M059J (cell line): ENCODE results near the gene RIC1. TPM values are rescaled to one million over a fixed set of nuclear protein-coding genes. Genes with fewer than 3 reads are reported as not detected.
"Not testable (repeated sequence)": the region's sequence is repeated elsewhere in the genome, so short reads cannot be mapped to it uniquely, and the experiment has no call there.

ENCODE experiments used
- DNase-seq: peaks from one replicate; pipeline ENCODE4 v3.0.0-alpha.2; 2012; ENCODE audit warnings: low read depth
- total RNA-seq: library from RNA; depleted of rRNA; stranded (reverse); fragments of >200 nt; shearing (Covaris generic); gene quantifications from 2 replicates; pipeline ENCODE4 v1.2.3, GENCODE V29; 2014

The RIC1 gene
- total RNA-seq, 1 experiment from 2014 or later: 27.0 TPM

GRCh38 chr9:5671711-5672353 is 42.9 kb downstream of the RIC1 start:
- DNase-seq: peak; percentile 59

DNA sequence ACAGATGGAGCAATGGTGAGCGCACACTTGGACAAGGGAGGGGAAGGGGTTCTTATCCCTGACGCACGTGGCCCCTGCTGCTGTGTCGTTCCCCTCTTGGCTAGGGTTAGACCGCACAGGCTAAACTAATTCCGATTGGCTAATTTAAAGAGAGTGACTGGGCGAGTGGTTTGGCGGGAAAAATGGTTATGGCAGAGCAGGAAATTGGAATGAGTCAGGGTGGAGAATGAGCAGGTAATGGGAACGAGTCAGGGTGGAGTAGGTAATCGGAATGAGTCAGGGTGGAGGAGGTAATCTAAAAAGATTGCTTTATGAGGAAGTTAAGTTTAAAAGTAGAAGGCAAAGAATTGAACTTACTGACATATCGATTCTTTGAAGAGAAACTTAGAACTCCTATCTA is 46.1 kb downstream of the RIC1 start:
- DNase-seq: peak; percentile 30

GRCh38 chr9:5683591-5683990 is 54.7 kb downstream of the RIC1 start:
- not testable (repeated sequence) for DNase-seq

DNA sequence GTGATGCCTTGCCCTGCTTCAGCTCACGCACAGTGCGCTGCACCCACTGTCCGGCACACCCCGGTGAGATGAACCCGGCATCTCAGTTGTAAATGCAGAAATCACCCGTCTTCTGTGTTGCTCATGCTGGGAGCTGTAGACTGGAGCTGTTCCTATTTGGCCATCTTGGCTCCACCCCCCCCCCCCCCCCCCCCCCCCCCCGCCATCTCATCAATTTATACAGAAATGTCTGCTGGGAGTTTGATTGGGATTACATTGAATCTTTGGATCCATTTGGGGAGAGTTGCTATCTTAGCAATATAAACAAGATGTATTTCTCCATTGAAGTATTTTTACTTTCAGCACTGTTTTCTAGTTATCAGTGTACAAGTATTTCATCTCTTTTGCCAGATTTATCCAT is 55.2 kb downstream of the RIC1 start:
- no peak for DNase-seq

- DNase-seq: peak; percentile 57
Measured at GRCh38 chr9:5688109-5688508, 59.2 kb downstream of the RIC1 start.

DNA sequence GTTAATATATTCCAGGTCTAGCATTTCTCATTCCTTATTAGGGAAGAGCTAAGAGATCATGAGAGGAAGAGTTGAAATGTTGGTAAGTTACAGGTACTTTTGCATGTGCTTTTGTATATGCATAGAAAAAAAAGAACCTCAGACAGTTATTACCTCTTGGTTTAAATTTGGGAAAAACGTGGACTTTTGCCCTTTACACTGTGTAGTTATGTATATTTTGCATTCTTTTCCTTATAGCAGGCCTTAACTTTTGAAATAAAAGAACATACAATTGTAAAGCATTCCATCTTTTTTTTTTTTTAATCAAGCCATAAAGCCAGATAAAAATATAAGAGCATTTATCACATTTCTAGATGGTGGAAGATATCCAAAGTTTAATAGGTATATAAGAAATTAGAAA is 61.4 kb downstream of the RIC1 start:
- DNase-seq: no peak

DNA sequence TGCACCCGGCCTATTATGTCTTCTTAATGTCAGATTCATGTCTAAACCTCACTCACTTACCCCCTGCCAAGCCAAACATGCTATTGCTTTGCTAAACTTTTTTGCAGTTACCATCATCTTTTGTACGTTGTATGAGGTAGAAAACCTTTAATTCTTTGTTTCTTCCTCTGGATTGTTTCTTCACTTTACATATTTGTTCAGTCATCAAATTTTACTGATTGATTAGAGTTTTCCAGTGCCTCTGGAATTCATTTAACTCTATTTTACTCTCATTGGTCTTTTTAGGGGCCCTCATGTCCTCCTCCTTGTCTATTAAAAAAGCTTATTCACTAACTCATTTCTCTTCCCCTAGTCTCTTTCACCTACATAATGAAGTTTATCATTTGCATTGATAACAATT is 67.0 kb downstream of the RIC1 start:
- no peak for DNase-seq

- no peak for DNase-seq
Measured at GRCh38 chr9:5696884-5697283, 68.0 kb downstream of the RIC1 start.

GRCh38 chr9:5698004-5698403 is 69.1 kb downstream of the RIC1 start:
- no peak for DNase-seq

DNA sequence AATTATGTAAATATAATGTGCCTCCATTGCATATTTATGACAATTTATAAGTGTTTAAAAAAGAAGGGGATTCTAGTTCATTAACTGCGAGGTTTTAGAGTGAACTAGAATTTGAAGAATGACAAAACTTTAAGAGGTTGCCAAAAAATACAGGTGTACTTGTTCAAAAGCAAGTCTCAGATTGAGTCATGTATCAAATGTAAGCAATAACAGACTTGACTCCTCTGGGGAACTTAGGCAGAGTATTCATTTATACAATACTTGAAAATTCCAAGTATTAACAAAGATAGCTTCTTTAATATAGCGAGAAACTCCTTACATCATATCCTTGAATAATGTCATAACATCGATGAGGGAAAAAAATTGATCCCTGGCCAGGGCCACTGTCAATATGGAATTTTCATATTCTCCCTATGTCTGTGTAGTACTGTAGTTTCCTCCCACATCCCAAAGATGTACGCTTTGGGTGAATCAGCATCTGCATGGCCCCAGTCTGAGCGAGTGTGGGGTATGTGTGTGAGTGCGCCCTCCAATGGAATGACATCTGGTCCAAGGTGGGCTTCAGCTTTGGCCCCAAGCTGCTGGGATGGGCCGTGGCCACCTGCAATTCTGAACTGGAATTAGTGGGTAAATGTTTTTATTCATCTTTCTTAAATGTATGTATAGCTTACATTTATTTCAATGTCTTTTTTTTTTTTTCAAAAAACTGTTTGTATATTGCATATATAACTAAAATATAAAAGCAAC is 70.1 kb downstream of the RIC1 start:
- no peak for DNase-seq

- DNase-seq: peak; percentile 24
Measured at GRCh38 chr9:5708414-5708813, 79.5 kb downstream of the RIC1 start.

DNA sequence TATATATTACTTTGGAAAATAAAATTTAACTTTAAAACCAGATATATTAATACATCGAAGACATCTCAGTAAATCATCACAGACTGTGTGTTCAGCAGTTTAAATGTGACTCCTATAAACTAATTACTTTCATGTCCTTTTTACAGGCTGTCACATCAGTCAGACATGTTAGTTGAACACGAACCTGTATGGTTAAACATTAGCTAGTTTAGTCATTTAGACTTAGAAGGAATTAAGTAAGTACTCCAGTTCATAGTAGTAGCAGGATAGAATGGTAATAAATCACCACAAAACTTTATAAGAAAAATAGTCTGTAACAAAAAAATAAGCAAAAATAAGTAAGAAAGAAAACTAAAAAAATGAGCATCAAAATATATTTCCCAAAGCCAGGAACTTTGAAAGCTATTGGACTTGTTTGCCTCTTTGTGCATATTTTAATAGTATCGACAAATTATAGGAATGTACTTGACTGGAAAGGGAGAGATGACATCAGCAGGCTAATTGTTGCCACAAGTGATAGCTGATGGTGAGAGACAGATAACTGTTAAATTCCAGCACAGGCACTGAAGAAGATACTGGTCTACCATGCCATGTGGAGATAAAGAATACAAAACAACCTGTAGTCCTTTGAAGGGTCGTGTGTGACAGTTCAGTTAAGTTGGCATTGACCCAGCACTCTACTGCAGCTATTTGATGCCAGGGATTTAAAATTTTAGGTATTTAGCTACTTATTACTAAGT is 83.9 kb downstream of the RIC1 start:
- no peak for DNase-seq

DNA sequence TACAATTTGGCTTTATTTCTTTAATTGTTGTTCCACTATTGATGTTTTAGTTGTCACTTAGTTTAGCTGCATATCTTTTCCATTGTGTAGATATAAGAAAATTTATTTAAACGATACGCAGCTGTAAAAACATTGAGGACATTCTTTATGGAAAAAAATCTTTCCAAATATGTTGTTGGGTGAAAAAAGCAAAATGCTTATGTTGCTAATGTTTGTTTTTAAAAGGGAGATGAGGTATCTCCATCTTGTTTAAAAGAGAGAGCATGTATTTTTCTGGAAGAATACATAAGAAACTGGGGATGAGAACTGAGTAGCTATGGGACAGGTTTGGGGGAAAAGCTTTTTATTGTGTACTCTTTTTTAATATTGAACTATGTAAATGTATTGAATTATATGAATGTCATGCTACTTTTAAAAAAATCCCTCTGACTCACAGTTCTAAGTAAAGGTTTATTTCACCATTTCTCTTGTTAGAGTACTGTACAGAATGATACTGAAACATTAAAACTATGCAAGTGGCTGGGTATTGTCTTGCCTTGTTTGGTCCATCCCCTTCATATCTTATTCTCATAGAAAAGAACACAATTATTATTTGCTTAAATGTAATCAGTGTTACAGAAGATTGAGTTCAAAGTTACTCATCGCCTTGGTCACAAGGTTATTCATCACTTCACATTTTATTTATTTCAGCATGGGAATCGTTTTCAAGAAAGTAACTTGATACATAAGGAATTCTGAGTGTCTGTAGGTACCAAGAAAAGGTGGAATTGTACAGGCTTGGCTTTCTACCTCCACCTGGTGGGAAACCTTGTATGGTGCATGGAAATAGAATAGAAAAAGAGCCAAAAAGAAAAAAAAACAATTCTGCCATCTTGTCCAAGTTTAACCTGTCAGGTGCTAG is 85.8 kb downstream of the RIC1 start:
- peak; percentile 54 for DNase-seq

- no peak for DNase-seq
Measured at GRCh38 chr9:5715548-5716127, 86.7 kb downstream of the RIC1 start.

DNA sequence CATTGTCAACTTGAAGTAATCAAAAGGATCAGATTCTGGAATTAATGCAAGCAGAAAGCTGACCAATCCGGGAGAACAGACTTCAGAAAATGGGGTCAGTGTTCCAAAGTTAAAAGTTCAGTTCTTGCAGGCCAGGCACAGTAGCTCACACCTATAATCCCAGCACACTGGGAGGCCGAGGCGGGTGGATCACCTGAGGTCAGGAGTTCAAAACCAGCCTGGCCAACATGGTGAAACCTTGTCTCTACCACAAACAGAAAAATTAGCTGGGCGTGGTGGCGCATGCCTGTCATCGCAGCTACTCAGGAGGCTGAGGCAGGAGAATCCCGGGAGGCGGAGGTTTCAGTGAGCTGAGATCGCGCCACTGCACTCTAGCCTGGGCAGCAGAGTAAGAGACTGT is 88.5 kb downstream of the RIC1 start:
- DNase-seq: not testable (repeated sequence)

- peak; percentile 12 for DNase-seq
Measured at GRCh38 chr9:5718296-5719032, 89.6 kb downstream of the RIC1 start.

DNA sequence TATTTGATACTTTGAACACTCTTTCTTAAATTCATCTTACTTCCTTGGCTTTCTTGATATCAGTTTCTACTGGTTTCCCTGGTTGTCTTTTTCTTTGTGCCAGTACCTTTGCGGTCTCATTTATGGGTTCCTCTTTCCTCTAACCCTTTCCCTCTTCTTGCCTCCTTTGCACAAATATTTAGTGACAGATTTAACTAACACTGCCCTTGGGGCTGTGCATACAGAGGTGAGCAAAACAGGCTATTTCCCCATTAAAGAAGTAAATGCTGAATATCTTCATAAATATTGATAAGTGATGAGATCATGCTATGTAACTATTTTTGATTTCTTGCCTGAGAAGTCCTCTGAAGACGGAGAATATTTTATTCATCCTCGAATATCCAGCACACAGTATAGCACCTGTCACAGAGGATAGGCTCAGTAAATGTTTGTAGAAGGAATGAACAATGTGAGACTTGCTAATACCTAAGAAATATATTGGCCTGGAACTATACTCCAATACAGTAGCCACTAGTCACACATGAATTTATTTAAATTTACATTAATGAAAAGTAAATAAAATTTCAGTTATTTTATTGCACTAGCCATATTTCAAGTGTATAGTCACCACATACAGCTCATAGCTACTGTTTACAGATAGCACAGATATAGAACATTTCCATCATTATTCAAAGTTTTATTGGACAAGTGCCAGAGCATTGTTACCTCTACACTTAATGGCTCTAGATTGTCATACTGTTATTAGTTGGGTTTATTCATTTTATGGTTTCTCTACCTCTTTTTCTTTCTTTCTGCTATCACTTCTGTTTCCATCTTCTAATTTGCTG is 90.4 kb downstream of the RIC1 start:
- peak; percentile 23 for DNase-seq

GRCh38 chr9:5720151-5720550 is 91.2 kb downstream of the RIC1 start:
- DNase-seq: no peak

DNA sequence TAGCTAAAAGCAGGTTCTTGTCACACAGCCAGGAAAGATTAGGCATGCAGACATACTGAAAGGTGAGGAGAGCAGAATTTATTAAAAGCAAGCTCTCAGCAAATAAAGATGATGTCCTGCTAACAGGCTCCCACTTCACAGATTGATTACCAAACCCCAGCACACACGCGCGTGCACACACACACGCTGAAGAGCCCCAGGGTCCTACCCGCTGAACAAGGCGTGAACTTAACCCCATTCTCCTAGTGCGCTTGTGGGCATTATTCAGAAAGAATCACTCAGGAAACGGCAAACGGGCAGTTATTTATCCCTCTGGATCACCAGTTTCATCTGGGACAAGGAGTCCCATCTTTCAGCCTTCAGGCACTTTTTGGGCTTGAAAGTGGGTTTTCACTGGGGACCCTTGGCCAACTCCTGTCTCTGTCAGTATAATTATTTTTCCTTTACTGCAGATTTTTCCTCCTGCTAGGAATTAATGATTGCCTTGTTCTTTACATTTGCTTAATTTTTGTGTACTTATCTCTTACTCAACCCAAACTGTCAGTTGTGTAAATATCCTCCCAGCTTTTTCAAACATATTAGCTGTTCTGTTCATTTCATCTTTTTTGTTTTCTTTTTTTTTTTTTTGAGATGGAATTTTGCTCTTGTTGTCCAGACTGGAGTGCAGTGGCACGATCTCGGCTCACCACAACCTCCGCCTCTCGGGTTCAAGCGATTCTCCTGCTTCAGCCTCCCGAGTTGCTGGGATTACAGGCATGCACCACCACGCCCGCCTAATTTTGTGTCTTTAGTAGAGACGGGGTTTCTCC is 92.6 kb downstream of the RIC1 start:
- DNase-seq: no peak
